SH-SY5Y (cell line): ENCODE results near the gene WDR3.

Source experiments
- GATA2 ChIP-seq: IDR thresholded peaks from 2 replicates; pipeline ENCODE4 v1.6.1; 2011; ENCODE audit warnings: mild to moderate bottlenecking, low read depth, low read length
- GATA3 ChIP-seq: IDR thresholded peaks from 2 replicates; pipeline ENCODE4 v1.6.1; 2011; ENCODE audit warnings: low read depth, mild to moderate bottlenecking, low read length, moderate library complexity

DNA sequence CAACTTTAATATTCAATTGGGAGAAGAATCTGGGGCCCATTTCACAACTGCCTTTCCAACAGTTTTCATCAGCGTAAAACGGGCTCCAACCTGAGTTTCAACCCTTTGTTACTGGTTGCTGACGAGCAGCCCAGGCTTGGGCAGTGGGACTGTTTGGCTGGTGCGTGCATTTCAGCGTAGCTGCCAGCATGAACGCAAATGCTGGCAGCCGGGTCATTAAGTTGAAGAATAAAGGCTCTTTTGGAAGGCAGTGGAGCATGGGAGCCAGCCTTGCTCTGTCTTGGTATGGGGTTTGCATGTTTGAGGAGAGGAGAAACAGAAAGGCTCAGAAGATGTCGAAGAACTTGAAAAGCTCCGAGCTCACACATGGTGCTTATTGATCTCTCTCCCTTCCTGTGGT lies 40.7 kb downstream of the WDR3 start:
- TF ChIP-seq GATA2 (no peak), GATA3 (no peak)
